Kidney glomerular epithelial cell (primary cell): ENCODE results near the gene CBR1.
A peak's percentile ranks its signal among the peaks of the same experiment; 100 is the strongest.

Experiments
- DNase-seq: peaks from one replicate; lab custom pipeline; 2025; lab: John Stamatoyannopoulos, UW

The CBR1 gene

GRCh38 chr21:36069713-36070583 is at the start of gene CBR1:
Gene CBR1 (plus strand): TSS chr21:36070024. CDS start chr21:36070116, 92 bp downstream.
- peak; percentile 68 for DNase-seq

GRCh38 chr21:36021251-36021837 is 48.5 kb upstream of the CBR1 start:
- no peak for DNase-seq

DNA sequence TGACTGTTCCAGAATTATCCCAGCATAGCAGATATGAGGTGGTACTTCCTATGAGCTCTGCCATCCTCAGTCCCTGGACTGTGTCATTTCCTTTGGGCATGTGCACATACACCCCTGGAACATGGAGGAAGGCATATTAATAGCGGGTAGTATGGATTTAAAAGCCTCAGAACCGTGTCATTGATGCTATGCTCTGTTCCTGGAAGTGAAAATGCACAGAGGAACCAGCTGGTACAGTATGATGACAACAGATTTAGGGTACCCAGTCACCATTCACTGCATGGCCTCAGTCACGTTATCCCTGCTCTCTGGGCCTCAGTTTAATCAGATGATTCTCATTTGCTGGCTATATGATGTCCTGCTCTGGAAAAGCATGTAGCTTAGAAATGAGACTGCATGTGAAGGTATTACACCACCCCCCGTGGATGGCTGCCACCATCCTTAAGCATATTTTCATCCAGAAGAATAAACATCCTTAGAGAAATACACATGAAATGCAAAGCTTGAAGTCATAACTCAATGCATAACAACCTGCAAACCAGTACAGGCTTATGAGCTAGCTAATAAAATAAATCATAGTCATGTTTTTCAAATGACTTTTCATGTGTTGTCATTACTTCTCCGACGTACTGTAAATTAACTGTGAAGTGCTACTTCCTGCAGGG is 47.3 kb upstream of the CBR1 start:
- no peak for DNase-seq

DNA sequence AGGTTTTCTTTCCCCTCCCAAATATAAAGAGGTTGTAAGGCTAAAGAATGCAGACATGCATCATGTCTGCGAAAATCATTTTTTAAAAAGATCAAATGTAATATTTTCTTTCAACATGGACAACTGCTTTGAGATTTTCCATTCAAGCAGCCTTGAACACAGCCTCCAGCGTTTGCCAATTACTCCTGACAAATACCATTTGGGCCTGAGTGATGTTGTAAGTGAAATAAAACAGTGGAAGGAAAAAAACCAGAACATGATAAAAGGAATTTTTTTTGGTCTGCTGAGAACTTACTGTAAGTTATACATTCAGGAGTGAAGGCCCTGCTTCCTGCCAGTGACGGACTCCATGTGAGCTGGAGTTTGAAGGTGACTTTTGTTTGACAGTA is 46.7 kb upstream of the CBR1 start:
- DNase-seq, result no peak

GRCh38 chr21:36024782-36025181 is 45.0 kb upstream of the CBR1 start:
- no peak for DNase-seq

DNA sequence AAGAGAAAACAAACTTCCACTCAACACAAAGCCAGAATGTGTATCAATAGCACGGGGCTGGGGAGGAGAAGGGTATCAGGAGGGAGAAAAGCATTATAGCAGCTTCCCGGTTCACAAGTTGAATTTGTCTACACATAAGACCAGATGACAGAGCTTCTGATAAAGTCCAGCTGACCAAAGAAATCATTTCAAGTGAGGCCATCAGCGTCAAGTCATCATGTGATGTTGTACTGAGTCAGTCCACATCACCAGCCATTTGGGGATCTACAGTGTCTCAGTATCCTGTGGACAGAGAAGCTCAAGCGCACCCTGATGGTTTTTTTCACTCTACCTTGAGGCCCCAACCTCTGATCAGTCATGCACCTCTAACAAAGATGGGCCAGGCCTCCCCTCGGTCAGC is 42.5 kb upstream of the CBR1 start:
- DNase-seq, result no peak

GRCh38 chr21:36028127-36029069 is 41.4 kb upstream of the CBR1 start:
- peak; percentile 60 for DNase-seq

- no peak for DNase-seq
Observed at GRCh38 chr21:36029309-36029708, 40.5 kb upstream of the CBR1 start.

DNA sequence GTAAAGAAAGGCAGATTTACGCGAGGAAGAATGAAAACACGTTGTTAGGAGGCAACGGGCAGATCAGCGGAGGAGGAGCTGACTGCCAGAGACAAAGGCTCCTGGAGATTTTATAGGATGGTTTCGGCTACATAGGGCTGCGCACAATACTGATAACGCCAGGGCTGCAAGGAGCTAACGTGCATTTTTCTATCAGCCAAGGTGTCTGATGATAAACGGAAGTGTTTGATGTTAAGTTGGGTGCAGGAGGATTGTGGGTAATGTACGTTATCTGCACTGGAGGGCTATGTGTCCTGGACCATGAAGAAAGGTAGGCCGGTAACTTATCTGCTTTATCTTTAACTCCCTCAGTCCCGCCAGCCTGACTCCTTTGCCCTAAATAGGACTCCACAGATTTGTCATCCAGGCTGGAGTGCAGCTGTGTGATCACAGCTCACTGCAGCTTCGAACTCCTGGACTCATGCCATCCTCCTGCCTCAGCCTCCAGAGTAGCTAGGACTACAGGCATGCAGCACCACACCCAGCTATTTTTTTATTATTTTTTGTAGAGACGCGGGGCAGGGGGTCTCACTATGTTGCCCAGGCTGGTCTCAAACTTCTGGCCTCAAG is 39.1 kb upstream of the CBR1 start:
- DNase-seq, result no peak

DNA sequence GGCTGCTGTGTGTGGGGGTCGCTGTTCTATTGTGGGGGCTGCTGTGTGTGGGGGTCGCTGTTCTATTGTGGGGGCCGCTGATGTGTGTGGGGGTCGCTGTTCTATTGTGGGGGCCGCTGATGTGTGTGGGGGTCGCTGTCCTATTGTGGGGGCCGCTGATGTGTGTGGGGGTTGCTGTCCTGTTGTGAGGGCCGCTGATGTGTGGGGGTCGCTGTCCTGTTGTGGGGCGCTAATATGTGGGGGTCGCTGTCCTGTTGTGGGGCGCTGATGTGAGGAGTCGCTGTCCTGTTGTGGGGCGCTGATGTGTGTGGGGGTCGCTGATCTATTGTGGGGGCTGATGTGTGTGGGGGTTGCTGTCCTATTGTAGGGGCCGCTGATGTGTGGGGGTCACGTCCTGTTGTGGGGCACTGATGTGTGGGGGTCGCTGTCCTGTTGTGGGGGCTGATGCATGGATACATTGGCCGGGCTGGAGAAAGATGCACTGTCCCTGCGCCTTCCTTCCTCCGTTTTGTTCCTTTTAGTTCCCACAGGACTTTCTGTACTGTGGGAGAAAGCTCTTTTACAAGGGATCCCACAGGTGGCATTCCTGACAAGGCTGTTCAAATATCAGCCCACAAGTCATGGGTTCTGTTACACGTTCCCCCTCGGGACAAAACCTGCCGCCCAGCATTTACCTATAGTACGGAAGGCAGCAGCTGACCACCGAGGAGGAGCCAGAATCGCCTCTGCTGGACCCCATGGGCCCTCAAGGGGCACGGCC is 37.0 kb upstream of the CBR1 start:
- no peak for DNase-seq

DNA sequence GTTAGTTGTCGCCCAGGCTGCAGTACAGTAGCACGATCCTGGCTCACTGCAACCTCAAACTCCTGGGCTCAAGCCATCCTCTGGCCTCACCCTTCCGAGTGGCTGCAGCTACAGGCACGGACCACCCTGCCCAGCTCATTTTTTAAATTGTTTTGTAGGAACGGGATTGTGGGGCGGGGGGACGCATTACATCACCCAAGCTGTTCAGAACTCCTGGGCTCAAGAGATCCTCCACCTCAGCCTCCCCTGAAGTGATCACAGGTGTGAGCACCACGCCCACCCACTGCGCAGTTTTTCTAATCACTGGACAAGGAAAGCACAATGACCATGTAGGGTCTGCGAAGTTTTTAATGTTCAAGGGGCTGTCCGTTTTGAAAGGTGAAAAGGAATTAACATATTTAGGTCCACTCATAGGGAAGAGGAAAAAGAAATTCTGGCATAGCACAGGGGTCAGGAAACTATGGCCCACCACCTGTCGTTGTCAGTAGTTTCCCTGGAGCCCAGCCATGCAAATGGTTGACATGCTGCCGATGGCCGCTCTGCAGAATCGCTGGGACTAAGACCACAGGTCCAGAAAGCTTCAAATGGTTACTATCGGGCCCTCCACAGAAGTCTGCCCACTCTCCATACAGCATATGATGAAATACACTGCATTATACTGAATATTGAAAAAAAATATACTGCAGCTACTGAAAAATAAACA is 35.5 kb upstream of the CBR1 start:
- DNase-seq, result no peak

DNA sequence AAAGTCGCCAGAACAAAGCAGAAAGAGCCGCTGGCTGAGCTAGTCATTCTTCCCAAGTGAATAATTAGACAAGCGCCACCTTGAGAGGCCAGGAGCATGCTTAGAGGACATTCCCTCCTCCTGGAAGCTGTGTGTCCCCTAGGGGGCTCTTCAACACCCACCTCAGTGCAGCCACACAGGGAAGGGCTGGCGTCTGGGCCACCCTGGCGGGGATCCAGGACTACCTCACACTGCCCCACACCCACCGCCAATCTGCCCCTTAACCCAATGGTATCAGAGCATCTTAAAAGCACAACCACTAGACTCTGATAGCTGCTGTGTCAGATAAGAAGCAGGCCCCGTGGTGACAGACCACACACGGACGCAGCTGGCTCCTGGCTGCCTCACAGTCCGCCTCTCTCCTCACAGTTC is 34.4 kb upstream of the CBR1 start:
- DNase-seq, result no peak

DNA sequence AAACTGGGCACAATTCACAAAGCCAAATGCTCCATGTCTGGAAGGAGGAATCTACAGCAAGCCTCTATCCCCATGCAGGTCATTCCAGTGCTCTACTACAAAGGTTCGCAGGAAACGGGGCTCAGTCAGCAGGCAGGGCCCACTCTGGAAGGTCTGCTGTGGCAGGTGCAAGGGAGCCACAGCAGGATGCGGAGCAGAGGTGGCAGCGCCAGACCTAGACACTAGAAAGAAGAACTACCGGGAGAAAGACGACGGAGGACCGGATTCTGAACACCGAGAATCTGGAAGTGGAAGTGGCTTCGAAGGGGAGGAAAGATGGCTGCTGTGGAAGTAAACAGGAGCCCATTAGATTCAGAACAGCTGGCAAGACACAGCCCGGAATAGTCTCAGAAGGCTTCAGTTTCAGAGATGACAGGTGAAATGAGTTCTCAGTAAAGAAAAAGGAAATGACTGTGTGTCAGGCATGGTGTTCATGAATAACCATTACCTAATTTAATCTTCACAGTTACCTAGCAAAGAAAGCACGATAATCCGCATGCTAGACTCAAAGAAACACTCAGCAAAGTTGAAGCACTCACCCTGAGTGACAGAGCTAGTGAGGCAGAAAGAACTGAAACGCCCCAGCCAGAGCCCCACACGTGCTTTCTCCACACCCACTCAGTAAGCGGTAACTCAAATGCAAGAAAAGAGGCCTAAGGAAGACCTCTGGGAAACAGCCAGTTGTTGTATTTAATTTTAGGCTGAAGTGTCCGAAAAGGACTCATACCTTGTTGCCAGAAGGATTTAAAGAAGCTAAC is 30.9 kb upstream of the CBR1 start:
- no peak for DNase-seq

GRCh38 chr21:36039861-36040260 is 30.0 kb upstream of the CBR1 start:
- no peak for DNase-seq

- DNase-seq, result no peak
Observed at GRCh38 chr21:36040389-36040788, 29.4 kb upstream of the CBR1 start.

GRCh38 chr21:36041910-36042309 is 27.9 kb upstream of the CBR1 start:
- no peak for DNase-seq

DNA sequence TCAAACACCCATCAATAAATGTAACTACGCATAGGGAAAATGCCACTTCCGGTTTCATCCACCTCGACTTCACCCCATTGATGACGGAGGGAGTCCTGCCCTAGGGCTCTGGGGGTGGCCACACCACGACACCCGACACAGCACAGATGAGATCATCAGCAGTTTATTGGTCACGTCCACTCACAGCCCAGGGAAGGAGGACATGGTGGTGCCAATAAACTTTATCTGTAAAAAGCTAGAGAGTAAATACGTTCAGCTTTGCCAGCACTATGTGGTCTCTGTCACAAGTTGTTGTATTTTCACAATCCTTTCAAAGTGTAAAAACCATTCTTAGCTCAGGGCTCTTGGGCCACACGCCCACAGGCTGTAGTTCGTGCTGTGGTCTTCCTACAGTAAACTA is 25.8 kb upstream of the CBR1 start:
- DNase-seq, result no peak

DNA sequence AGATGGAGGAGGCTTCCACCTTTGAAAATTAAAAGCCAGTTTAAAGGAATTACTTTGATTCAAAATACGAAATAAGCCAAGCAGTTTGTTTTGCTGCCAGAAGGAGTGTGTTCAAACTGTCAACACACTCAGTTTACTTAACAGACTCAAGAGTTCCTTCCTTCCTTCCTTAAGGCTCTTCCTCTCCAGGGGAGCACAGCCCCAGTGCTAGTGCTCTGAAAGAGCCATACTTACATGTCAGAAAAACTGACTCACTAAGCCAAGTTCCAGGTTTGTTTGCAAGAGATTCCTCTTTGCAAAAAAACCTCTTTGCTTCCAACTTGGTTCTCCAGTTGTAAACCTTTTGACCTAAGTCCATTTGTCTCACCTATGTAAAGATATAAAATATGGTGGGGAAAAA is 23.8 kb upstream of the CBR1 start:
- DNase-seq, result no peak

DNA sequence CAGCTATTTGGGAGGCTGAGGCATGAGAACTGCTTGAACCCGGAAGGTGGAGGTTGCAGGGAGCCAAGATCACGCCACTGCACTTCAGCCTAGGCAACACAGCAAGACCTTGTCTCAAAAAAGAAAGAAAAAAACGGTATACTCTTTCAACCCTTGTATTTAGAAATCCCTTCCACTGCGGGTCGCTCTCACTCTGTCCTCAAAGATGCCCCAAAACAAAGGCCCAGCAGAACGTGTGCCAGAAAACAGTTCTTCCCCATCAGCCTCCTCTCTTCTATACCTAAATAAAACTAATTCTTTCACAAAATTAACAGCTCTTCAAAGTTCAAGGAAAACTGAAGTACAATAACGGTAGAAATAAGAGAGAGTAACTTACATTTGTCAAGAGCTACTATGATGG is 22.7 kb upstream of the CBR1 start:
- no peak for DNase-seq
